Mesothelial cell of epicardium (in vitro differentiated cells): ENCODE measurements around the gene B4GALT2. TPM values are rescaled to one million over a fixed set of nuclear protein-coding genes. Genes with fewer than 3 reads are reported as not detected.

Experiments
- DNase-seq, 2 experiments: peaks; one replicate each; pipeline ENCODE4 v3.0.0; 2021; ENCODE audit warnings: low spot score in 2 of 2; ENCODE audit not compliant: unreplicated experiment in 2 of 2
- H3K27ac Mint-ChIP-seq: 2 replicates; pipeline ENCODE4 v1.8.0; 2021; ENCODE audit warnings: mixed read lengths
- H3K27me3 Mint-ChIP-seq: 2 replicates; pipeline ENCODE4 v1.8.0; 2021; ENCODE audit warnings: low read depth, mixed read lengths
- H3K36me3 Mint-ChIP-seq: 2 replicates; pipeline ENCODE4 v1.8.0; 2021; ENCODE audit warnings: mixed read lengths
- H3K4me1 Mint-ChIP-seq: 2 replicates; pipeline ENCODE4 v1.8.0; 2021; ENCODE audit warnings: mixed read lengths
- H3K4me3 Mint-ChIP-seq: 2 replicates; pipeline ENCODE4 v1.8.0; 2021; ENCODE audit warnings: mild to moderate bottlenecking, moderate library complexity, mixed read lengths
- H3K9me3 Mint-ChIP-seq: 2 replicates; pipeline ENCODE4 v1.8.0; 2021; ENCODE audit warnings: mixed read lengths
- CTCF ChIP-seq: fragments of 200-600 bp; sonication (generic); IDR thresholded peaks from one replicate; pipeline ENCODE4 v1.5.0; 2021; ENCODE audit warnings: antibody characterized with exemption; ENCODE audit not compliant: unreplicated experiment
- total RNA-seq: library from RNA; stranded (reverse); gene quantifications from 3 replicates; pipeline ENCODE4 v1.2.1, GENCODE V29; 2021

Gene B4GALT2
- total RNA-seq, 1 donor from 2014 or later, result 55.8 TPM

DNA sequence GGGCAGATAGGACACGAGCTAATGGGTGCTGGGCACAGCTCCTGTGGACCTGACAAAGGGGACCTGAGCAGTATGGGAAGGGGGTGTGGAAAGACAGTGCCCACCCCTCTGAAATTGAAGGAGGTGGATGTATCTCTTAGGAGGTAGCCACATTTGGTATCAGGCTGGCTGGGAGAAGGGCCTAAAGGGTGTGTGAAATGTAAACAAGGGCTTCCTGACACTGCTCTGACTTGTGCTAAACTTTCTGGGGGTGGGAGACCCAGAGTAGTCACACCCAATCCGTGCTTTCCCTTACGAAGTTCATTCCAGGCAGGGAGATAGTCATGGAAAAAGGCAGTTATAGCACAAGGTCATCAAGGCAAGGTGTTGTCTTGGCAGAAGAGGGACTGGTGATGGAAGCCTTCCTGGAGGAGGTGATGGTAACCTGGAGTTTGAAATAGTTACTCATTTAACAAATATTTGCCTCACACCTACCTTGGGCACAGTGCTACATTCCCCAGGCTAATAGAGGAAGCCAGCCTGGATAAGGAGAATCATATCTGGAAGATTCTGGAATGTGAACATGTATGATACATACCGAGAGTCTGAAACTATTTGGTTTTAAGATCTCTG is 7.1 kb downstream of the B4GALT2 start:
- TF ChIP-seq CTCF, result no peak
- H3K36me3 Mint-ChIP-seq, result peaks cover 13% of the 10 kb centered on the region
- no peaks in the 10 kb centered on the region for H3K27me3 Mint-ChIP-seq
- no peaks in the 10 kb centered on the region for H3K9me3 Mint-ChIP-seq
- H3K4me1 Mint-ChIP-seq, result peaks cover 3% of the 10 kb centered on the region
- DNase-seq, result no peak
- H3K4me3 Mint-ChIP-seq, result no peak overlapping the region
- H3K27ac Mint-ChIP-seq, result peak overlapping the region; percentile 47

DNA sequence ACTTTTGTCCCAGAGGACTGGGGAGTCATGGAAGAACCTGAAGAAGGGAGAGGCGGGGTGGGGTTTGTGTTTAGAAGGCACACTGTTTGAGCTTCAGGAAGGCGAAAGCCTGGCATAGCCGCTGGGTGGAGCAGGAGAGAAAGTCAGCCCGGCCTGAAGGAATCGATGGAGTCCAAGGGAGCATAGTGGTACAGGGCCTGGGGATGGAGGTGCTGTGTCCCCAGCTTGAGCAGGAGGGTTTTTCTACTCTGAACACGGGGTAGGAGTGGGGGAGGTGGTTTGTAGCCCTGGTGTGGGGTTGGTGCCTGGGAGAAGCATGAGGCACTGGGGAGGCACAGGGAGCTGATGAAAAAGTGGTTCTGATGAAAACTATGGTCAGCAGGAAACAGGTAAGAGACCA is 7.7 kb downstream of the B4GALT2 start:
- no peak for DNase-seq

GRCh38 chr1:43987159-43987902 is 8.3 kb downstream of the B4GALT2 start:
- TF ChIP-seq CTCF, result no peak
- peaks cover 6% of the 10 kb centered on the region for H3K4me1 Mint-ChIP-seq
- peak overlapping the region; percentile 11 for H3K27ac Mint-ChIP-seq
- H3K4me3 Mint-ChIP-seq, result no peak overlapping the region
- H3K27me3 Mint-ChIP-seq, result no peaks in the 10 kb centered on the region
- peaks cover 13% of the 10 kb centered on the region for H3K36me3 Mint-ChIP-seq
- H3K9me3 Mint-ChIP-seq, result no peaks in the 10 kb centered on the region
- DNase-seq, result no peak

More for the DNA sequence above, 7.7 kb downstream of the B4GALT2 start:
- Mint-ChIP-seq H3K4me1 (peaks cover 3% of the 10 kb centered on the region), H3K27me3 (no peaks in the 10 kb centered on the region), H3K4me3 (no peak overlapping the region), H3K36me3 (peaks cover 13% of the 10 kb centered on the region), H3K27ac (peak overlapping the region; percentile 47), H3K9me3 (no peaks in the 10 kb centered on the region)
- TF ChIP-seq CTCF, result no peak

- peaks cover 12% of the 10 kb centered on the region for H3K4me1 Mint-ChIP-seq
- no peaks in the 10 kb centered on the region for H3K9me3 Mint-ChIP-seq
- H3K27ac Mint-ChIP-seq, result no peak overlapping the region
- peaks cover 4% of the 10 kb centered on the region for H3K36me3 Mint-ChIP-seq
- DNase-seq, result no peak
- no peak for TF ChIP-seq CTCF
- peak overlapping the region; percentile 85 for H3K4me3 Mint-ChIP-seq
- no peaks in the 10 kb centered on the region for H3K27me3 Mint-ChIP-seq
These were observed 11.5 kb downstream of the B4GALT2 start for GRCh38 chr1:43990271-43991199.

DNA sequence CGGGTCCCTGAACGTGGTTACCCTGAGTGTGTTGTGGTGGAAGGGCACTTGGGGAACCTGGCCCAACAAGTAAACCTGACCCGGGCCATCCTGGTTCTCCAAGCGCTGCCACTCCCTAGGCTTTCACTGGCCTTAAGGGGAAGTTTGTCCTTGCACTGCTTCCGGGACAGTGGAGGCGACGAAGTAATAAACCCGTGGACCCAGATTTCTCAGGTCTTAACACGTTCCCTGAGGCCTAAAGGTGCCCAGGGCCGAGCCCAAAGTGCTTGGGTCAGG is 12.1 kb downstream of the B4GALT2 start:
- no peak for TF ChIP-seq CTCF
- Mint-ChIP-seq H3K36me3 (peaks cover 2% of the 10 kb centered on the region), H3K27me3 (no peaks in the 10 kb centered on the region), H3K27ac (peak overlapping the region; percentile 90), H3K9me3 (no peaks in the 10 kb centered on the region), H3K4me1 (peaks cover 12% of the 10 kb centered on the region), H3K4me3 (peak overlapping the region; percentile 85)
- DNase-seq, result no peak
